ENCODE data around the gene SP1.

Gene SP1

DNA sequence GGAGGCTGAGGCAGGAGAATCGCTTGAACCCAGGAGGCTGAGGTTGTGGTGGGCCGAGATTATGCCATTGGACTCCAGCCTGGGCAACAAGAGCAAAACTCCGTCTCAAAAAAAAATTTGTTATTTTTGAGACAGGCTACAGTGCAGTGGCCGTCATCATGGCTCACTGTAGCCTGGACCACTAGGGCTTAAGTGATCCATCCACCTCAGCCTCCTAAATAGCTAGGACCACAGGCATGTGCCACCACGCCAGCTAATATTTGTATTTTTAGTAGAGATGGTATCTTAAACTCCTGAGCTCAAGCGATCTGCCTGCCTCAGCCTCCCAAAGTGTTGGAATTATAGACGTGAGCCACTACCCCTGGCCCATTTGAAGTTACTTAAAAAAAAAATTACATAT is 71.0 kb downstream of the SP1 start:
- no peak for DNase-seq (ENCODE audit: low spot score)

DNA sequence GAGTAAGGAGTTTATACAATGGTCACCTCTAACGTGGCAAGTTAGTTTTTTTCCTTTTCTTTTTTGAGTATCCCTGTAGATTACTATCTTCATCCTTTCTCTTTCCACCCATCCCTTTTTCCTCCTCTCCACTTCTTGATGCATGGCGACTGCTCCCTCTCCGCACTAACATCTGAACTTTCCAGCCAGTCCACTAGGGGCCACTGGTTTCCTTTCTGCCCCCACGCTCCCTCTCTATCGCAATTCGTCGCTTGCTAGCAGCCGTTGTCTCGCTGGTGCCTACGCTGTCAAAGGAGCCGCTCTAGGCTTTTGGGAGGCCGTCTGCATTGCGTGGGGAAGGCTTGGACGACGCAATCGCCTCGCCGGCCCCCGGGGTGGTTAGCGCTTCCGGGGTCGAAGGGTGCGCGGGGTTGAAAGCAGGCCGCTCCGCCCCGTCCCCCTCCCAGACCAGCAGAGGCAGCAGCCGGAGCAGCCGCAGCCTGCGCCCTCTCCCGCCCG is 71.7 kb downstream of the SP1 start, which contains the start of gene PCBP2:
TSS of gene PCBP2 (plus strand) at position 442 of the 498 bp plus-strand sequence. CDS start 2,699 bp downstream, outside the sequence.
- DNase-seq (ENCODE audit: low spot score), result peak; percentile 100

DNA sequence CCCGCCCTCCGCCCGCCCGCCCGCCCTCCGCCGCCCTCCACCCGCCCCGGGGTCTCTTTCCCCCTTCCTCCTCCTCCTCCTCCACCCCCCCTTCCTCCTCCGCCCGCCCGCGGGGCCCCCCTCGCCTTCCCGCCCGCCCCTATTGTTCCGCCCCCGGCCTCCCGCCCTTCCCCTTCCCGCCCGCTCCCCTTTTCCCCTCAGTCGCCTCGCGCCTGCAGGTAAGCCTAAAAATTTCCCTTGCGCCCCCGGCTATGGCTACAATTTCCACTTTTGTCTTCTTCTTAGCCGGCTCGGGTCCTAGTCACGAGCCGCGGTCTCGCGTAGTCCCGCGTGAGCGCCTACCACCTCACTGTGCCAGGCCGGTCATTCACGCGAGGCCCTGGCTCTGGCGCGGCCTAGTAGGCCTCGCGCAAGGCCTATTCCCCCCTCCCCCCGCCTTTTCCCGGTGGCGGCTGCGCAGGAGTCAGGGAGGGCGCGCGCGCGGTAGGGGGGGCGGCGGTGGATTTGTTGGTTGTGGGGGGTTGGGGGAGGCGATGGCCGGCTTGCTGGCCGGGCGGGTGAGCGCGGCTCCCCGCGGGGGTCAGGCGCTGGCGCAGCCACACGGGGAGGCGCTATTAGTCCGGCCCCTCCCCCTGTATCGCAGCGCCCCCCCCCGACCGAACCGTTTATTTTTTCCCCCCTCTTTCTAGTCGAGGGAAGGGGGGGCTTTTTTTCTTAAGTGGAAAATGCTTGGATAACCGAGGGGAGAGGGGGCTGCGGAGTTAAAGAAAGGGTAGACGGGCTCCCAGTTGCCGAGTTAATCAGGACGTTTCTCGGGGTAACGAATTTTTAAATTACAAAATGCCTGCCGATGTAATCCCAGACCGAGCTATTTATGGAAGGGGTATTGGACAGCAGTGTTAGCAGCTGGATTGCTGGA is 72.4 kb downstream of the SP1 start:
- DNase-seq (ENCODE audit: low spot score), result peak; percentile 91

DNA sequence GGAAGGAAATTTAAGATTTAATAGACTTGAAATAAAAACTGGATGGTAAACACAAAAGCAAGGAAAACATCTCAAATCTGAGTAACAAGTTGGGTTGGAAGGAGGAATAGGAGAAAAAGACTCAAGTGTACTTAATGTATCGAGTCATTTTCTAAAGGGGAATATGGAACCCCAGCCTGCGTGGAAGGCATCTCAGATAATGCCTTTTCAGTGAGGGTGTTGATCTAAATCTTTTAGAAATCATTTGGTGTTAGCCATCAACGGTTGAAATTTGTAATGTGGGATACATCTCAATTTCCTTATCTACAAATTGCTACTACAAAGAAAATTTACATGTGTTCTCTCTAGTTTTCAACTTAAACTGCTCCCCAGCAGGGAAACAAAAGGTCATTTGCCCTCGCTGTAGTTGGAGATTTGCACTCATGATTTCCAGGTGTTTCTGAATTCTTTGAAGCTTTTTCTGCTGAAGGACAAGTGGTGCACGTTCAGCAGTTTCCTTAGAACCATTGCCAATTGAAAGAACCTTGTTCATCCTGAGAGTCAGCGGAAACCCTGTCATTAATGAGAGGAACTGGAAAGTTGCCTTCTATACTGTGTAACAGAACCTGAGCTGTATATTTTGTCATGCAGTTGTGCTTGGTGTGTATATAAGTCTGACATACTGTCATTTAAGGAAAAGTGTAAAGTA is 74.1 kb downstream of the SP1 start:
- DNase-seq (ENCODE audit: low spot score), result no peak

DNA sequence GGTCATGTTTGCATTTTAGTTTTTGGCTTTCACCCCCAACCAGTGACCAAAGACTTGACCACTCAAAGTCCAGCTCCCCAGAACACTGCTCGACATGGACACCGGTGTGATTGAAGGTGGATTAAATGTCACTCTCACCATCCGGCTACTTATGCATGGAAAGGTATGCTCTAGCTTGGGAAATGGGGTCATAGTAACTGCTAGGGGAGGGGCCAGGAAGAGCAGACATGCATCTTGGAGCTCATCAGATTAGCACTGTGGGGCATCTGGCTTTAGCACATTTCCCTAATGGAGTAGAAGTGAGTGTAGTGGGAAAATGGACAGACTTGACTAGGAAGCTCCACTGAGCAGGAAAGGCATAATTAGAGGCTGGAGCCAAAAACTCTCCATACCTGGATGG is 74.7 kb downstream of the SP1 start:
- no peak for DNase-seq (ENCODE audit: low spot score)

DNA sequence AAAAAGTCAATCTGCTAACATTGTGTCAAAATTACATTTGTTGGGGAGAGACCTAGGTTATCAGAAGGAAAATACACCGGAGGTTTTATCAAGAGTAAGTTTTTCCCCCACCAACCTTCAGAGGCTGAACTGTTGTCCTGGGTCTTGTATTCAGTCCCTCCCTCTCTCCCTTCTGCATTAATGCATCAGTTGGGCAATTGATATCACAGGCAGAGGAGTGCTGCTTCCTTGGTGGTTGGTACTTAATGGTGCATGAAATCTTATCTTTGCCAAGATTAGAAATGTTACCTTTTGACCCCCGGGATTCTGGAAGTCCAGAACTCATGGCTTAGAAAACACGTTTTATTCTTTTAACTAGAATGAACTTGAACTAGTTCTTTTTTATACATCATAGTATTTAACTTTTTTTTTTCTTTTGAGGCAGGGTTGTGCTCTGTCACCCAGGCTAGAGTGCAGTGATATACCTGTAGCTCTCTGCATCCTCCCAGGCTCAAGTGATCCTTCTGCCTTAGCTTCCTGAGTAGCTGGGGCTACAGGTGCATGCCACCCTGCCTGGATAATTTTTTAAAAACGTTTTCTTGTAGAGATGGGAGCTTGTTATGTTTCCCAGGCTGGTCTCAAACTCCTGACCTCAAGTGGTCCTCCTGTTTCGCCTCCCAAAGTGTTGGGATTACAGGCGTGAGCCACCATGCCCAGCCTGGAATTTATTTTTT is 76.8 kb downstream of the SP1 start:
- DNase-seq (ENCODE audit: low spot score), result no peak

DNA sequence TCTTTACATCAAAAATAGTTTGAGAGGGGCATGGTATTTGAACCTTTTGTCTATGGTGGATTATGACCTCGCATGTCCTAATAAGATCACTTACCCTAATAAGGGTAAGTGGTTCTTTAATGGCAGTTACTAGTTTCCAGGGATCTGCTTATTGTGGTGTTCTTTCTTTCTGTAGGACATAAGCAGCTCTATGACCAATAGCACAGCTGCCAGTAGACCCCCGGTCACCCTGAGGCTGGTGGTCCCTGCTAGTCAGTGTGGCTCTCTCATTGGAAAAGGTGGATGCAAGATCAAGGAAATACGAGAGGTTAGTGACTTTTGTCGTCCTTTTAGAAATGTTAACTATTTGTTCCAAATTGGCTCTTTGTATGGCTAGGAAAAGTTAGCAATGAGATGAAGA is 79.1 kb downstream of the SP1 start:
- DNase-seq (ENCODE audit: low spot score), result no peak

DNA sequence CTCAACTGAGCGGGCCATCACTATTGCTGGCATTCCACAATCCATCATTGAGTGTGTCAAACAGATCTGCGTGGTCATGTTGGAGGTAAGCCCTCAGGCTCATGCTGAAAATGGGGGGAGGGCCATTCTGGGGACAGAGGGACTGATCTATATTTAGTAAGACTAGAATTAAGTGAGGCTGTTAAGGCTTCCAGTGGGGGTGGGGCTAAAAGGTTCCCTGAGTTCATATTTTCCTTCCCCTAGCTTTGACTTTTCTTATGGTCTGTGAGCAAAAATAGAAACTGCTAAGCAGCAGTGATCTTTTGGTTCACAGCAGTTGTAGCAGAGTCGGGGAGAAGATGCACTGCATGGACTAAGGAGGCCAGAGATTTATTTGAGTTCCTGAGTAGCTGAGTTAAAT is 81.1 kb downstream of the SP1 start:
- no peak for DNase-seq (ENCODE audit: low spot score)

DNA sequence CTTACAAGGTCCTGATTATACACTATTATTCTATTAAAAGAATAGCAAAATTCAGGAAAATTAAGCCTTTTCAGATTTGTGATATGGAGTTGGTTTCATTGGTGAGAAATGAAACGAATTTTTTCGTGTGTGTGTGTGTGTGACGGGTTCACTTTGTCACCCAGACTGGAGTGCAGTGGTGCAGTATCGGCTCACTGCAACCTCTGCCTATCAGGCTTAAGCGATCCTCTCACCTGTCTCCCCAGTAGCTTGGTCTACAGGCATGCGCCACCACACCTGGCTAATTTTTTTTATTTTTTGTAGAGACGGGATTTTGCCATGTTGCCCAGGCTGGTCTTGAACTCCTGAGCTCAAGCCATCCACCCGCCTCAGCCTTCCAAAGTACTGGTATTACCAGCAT is 81.6 kb downstream of the SP1 start:
- DNase-seq (ENCODE audit: low spot score), result no peak

DNA sequence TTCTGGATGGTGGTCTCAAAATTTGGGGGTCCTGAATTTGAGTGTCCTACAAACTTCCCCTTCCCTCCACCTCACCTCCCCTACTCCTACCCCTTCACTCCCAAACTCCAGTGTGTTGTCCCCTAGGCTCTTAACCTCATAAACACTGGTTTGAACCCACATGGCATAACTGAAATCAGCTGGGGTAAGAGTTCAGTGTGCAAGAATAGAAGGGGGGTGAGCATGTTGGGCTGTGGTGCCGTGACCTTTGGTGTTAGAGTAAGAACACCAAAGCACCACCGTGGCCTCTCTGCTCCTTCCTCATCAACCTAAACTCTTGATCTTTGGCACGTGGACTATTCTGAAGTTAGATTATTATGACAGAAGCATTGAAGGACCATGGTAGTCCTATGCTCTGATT is 83.0 kb downstream of the SP1 start:
- DNase-seq (ENCODE audit: low spot score), result no peak

DNA sequence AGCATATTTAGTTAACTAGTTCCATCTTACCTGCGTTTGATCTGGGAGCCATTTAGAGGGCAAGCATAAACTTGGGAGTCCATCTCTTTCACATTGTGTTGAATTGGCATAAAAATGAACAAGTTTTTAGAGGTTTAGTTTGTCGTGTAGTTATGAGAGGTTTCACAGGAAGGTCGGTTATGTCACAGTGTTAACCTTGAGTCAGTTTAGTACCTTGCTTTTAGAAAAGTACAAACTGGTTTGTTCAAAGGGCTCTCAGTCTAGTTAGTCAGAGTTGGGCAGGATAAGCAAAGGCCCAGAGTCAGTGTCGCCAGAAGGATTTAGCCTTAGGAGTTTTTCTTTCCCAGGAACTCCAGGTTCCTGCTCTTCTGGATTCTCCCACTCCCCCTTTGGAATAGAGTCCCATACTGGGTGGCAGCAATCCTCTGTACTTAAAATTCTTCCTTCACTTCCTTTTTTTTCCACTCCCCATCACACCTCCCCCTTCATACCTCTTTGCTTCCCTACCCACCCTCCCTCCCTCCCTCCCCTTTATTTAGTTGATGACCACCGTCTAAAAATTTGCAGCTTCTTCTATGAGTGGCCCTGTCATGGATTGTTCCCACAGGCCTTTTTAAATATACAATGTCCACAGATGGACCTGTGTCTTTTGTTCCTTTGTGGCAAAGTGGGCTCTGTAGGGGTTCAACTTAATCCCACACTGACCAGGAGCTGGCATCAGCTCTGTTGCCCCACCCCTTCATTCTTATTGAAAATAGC is 84.0 kb downstream of the SP1 start:
- DNase-seq (ENCODE audit: low spot score), result no peak

DNA sequence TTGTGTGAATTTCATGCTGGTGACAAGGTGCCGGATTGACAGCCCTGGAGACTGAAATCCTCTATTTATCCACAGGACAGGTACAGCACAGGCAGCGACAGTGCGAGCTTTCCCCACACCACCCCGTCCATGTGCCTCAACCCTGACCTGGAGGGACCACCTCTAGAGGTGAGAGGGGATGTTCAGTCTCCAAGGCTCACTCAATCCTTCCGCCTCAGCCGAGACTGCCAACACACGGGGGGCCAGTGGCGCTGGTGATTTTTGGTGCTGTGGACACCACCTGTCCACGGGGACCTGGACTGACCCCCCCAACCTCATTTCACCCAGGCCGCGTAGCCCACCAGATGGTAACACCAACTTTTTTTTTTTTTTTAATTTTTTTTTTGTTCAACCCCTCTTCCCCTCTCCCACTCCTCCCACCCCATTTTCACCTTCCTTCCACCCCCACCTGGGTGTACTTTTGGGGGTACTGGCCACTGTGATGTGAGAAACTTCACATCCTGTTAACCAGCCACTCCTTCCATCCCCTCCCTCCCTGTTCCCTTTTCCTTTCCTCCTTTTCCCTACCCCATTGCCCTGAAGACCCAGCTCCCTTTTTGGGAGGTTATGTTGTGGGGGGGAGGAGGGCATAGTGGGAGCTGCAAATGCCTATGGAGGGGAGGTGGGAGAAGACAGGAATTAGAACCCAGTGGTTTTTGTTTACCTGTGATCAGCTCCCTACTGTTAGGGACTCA is 84.9 kb downstream of the SP1 start:
- DNase-seq (ENCODE audit: low spot score), result no peak

DNA sequence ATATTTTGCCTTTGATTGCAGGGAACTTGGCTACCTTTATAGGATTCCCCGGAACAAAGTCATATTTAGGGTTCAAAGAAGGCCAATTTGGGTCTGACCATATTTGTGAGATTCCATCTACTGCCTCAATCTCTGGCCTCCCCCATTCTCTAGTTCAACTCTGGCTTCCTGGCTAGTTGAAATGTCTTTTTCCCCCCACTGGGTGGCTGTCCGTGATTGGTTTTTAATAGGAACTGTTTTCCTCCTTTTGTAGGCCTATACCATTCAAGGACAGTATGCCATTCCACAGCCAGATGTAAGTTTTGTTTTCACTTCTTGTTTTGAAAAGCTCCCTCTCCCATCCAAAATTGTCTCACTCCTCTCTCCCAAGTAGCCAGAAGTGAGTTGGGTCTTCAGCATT is 85.7 kb downstream of the SP1 start:
- no peak for DNase-seq (ENCODE audit: low spot score)

Data from putamen (tissue), 1 donor.